HepG2 (cell line): ENCODE data around the gene SMARCD1. TPM values are rescaled to one million over a fixed set of nuclear protein-coding genes. Genes with fewer than 3 reads are reported as not detected.

Source experiments
- ATAC-seq: fragments of 200-7000 bp; cut with Tn5 transposase; 3 replicates; pipeline ENCODE4 v1.9.1; 2020; ENCODE audit warnings: mild to moderate bottlenecking, moderate library complexity
- BruUV-seq: library from RNA; stranded (reverse); fragments of 400-500 nt; replicated peaks from 2 replicates; lab custom pipeline; 2021; lab: Mats Ljungman, UMichigan
- CTCF ChIA-PET: fragments of 300-600 bp; formaldehyde crosslinking; extraction: SDS; loops from one replicate; lab custom pipeline; 2021; ENCODE audit warnings: low total read pairs, inconsistent platforms, low intra/inter-chr PET ratio; lab: Yijun Ruan, JAX
- POLR2A ChIA-PET: fragments of 350-600 bp; sonication (Branson Sonifier 250); formaldehyde crosslinking; loops from one replicate; lab custom pipeline; 2020; ENCODE audit warnings: antibody characterized with exemption, inconsistent platforms; lab: Yijun Ruan, JAX
- DNase-seq: peaks from one replicate; pipeline ENCODE4 v3.0.0-alpha.2; 2015; ENCODE audit warnings: low spot score
- FAIRE-seq: peaks from 3 replicates; lab custom pipeline; 2011; peaks lifted over from hg19 to GRCh38; lab: Jason Lieb, UNC
- H2AFZ ChIP-seq: one replicate; pipeline ENCODE4 v1.6.1; 2011; ENCODE audit warnings: low read length, inconsistent platforms
- H3K27ac ChIP-seq: fragments of 300-600 bp; 3 replicates; pipeline ENCODE4 v1.8.0; 2011; ENCODE audit warnings: mixed run types, mild to moderate bottlenecking, mixed read lengths, low read length, inconsistent platforms; ENCODE audit not compliant: insufficient read depth; ENCODE audit errors: extremely low read length
- H3K27me3 ChIP-seq, 2 experiments: fragments of 200-600 bp in 1 of 2; 2 replicates in 1 of 2; 3 replicates in 1 of 2; pipeline versions ENCODE4 v1.6.0 to v1.8.0; 2011; ENCODE audit warnings: low read length in 2 of 2, mild to moderate bottlenecking in 2 of 2, moderate library complexity in 2 of 2, inconsistent platforms in 1 of 2; ENCODE audit not compliant: insufficient read depth in 2 of 2, control insufficient read depth in 1 of 2
- H3K36me3 ChIP-seq, 2 experiments: fragments of 200-600 bp in 1 of 2; replicated peaks in 1 of 2; 2 replicates in 1 of 2; 3 replicates in 1 of 2; pipeline versions ENCODE4 v1.5.1 to v1.8.0; 2011; ENCODE audit warnings: low read length in 2 of 2, inconsistent platforms in 1 of 2; ENCODE audit not compliant: insufficient read depth in 2 of 2, control insufficient read depth in 1 of 2
- H3K4me1 ChIP-seq: 2 replicates; pipeline ENCODE4 v1.5.1; 2012; ENCODE audit warnings: low read length, inconsistent platforms; ENCODE audit not compliant: insufficient read depth
- H3K4me2 ChIP-seq: 2 replicates; pipeline ENCODE4 v1.6.0; 2011; ENCODE audit warnings: low read depth, low read length, inconsistent platforms
- H3K4me3 ChIP-seq, 3 experiments: fragments of 200-600 bp in 1 of 3; sonication (generic), shearing (Covaris generic) in 1 of 3; replicated peaks in 1 of 3; 2 replicates each; pipeline ENCODE4 v1.5.1; 2011 to 2016; ENCODE audit warnings: low read length in 3 of 3, inconsistent platforms in 2 of 3, low read depth in 2 of 3, mild to moderate bottlenecking in 2 of 3, control low read depth in 1 of 3, mixed read lengths in 1 of 3; ENCODE audit not compliant: insufficient read depth in 1 of 3
- H3K79me2 ChIP-seq: one replicate; pipeline ENCODE4 v1.6.1; 2011; ENCODE audit warnings: low read length, inconsistent platforms; ENCODE audit not compliant: insufficient read depth
- H3K9ac ChIP-seq: 2 replicates; pipeline ENCODE4 v1.6.0; 2011; ENCODE audit warnings: mild to moderate bottlenecking, low read depth, low read length, inconsistent platforms; ENCODE audit not compliant: insufficient read depth
- H3K9me3 ChIP-seq: 2 replicates; pipeline ENCODE4 v1.5.1; 2012; ENCODE audit warnings: mild to moderate bottlenecking, low read length
- H4K20me1 ChIP-seq: 2 replicates; pipeline ENCODE4 v1.6.0; 2011; ENCODE audit warnings: inconsistent platforms, mild to moderate bottlenecking, low read length, moderate library complexity; ENCODE audit not compliant: insufficient read depth
- FOXO1 ChIP-seq: sonication (generic); formaldehyde crosslinking; IDR thresholded peaks from 2 replicates; pipeline ENCODE4 v1.4.0; 2020; ENCODE audit warnings: missing genetic modification reagents
- MBNL3 ChIP-seq: fragments of 250-450 bp; sonication (Bioruptor Pico); conservative IDR thresholded peaks from 2 replicates; pipeline ENCODE4 v1.8.0; 2022; ENCODE audit warnings: mild to moderate bottlenecking, inconsistent platforms
- NR2F1 ChIP-seq, 2 experiments: fragments of 450-650 bp in 1 of 2; formaldehyde crosslinking in 1 of 2; IDR thresholded peaks; 2 replicates each; pipeline versions ENCODE4 v1.5.0 to v1.6.1; 2016 to 2020; ENCODE audit warnings: mild to moderate bottlenecking in 1 of 2, missing compliant biosample characterization in 1 of 2, missing genetic modification reagents in 1 of 2, moderate library complexity in 1 of 2
- ZFP36 ChIP-seq: fragments of 150-350 bp; IDR thresholded peaks from 2 replicates; pipeline ENCODE4 v1.6.1; 2018; ENCODE audit warnings: borderline replicate concordance, low read length, low read depth; ENCODE audit not compliant: partially characterized antibody
- ZMYM3 ChIP-seq: sonication (generic); formaldehyde crosslinking; IDR thresholded peaks from 2 replicates; pipeline ENCODE4 v1.5.1; 2020; ENCODE audit warnings: mild to moderate bottlenecking, missing genetic modification reagents
- ZNF7 ChIP-seq: IDR thresholded peaks from 2 replicates; pipeline ENCODE4 v1.6.1; 2016; ENCODE audit warnings: missing biosample characterization, missing genetic modification reagents
- ZNF780A ChIP-seq: sonication (generic); formaldehyde crosslinking; IDR thresholded peaks from 2 replicates; pipeline ENCODE4 v1.8.0; 2022; ENCODE audit warnings: mild to moderate bottlenecking, missing genetic modification reagents, moderate library complexity
- WGBS: methylation state at CpG from one replicate; pipeline ENCODE4 v1.1.6; 2017; ENCODE audit warnings: low lambda C conversion rate; 5-methylcytosine and 5-hydroxymethylcytosine counted together
- in situ Hi-C: cut with HindIII; loops from 2 replicates; pipeline ENCODE4 v1.10.0; 2017; ENCODE audit warnings: low pct_unique_long_range_greater_than_20kb; ENCODE audit not compliant: extremely low pct_ligation_motif_present
- intact Hi-C: fragments of 100-400 bp; cut with micrococcal nuclease; formaldehyde crosslinking; loops from one replicate; pipeline ENCODE4 v1.10.0; 2022; ENCODE audit not compliant: unreplicated experiment
- polyA plus RNA-seq, 8 experiments: library from polyadenylated mRNA; depleted of rRNA in 3 of 8; stranded (reverse) in 7 of 8; unstranded in 1 of 8; fragments of >200 nt; fragmentation: Illumina TruSeq in 4 of 8; extraction: Trizol in 4 of 8; gene quantifications; 2 replicates each; pipeline versions ENCODE4 v1.2.1 to v1.2.3, GENCODE V29; 2011 to 2016; ENCODE audit warnings: low read depth in 4 of 8, missing spikeins in 1 of 8, mixed read lengths in 1 of 8; ENCODE audit not compliant: insufficient read depth in 1 of 8
- total RNA-seq, 5 experiments: library from RNA; depleted of rRNA; stranded (reverse); fragments of >200 nt; fragmentation: Illumina TruSeq; extraction: Trizol; gene quantifications; 2 replicates each; pipeline ENCODE4 v1.2.3, GENCODE V29; 2016; ENCODE audit warnings: low read depth in 1 of 5
- TF ChIP-seq, protein P1 (sequence below): sonication (generic); formaldehyde crosslinking; IDR thresholded peaks from 2 replicates; pipeline ENCODE4 v1.8.1; 2022; ENCODE audit warnings: low read depth, mild to moderate bottlenecking, missing genetic modification reagents

The SMARCD1 gene
- total and polyA plus RNA-seq, 2 of the 13 experiments (the other 11 are each of a cell fraction or from before 2014, with no cell fraction given): 51.7 to 54.6 TPM

DNA sequence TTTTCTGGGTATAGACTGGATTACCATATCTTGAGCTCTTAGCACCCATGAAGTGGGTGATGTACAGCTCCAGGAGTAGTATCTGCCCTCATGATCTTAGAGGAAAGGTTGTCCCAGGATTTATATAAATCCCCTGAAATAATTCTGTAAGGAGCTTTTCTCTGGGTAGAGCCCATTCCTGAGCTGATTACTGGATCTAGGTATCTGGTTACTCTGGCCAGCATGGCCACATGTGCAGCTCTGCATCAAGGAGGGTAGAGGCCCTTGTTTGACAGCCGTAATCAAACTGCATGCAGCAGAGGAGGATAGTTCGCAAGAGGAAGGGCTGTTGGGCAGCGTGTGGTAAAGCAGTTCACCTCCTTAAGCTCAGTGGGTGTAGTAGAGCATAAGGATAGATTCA is 35.4 kb downstream of the SMARCD1 start:
- TF ChIP-seq MBNL3 (CRISPR knock-in tag) (no peak), ZNF7 (CRISPR knock-in tag) (no peak), NR2F1 (CRISPR knock-in tag; IDR thresholded peaks at IDR 0.05) (no peak), FOXO1 (CRISPR knock-in tag) (no peak), ZFP36 (no peak), ZNF780A (CRISPR knock-in tag) (no peak), ZMYM3 (CRISPR knock-in tag) (no peak)
- TF ChIP-seq, protein P1, sequence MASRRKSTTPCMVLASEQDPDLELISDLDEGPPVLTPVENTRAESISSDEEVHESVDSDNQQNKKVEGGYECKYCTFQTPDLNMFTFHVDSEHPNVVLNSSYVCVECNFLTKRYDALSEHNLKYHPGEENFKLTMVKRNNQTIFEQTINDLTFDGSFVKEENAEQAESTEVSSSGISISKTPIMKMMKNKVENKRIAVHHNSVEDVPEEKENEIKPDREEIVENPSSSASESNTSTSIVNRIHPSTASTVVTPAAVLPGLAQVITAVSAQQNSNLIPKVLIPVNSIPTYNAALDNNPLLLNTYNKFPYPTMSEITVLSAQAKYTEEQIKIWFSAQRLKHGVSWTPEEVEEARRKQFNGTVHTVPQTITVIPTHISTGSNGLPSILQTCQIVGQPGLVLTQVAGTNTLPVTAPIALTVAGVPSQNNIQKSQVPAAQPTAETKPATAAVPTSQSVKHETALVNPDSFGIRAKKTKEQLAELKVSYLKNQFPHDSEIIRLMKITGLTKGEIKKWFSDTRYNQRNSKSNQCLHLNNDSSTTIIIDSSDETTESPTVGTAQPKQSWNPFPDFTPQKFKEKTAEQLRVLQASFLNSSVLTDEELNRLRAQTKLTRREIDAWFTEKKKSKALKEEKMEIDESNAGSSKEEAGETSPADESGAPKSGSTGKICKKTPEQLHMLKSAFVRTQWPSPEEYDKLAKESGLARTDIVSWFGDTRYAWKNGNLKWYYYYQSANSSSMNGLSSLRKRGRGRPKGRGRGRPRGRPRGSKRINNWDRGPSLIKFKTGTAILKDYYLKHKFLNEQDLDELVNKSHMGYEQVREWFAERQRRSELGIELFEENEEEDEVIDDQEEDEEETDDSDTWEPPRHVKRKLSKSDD (CRISPR knock-in tag): no peak
- FAIRE-seq: no peak
- WGBS: 100% methylated on average over 3 of the region's 3 CpGs
- no peak for DNase-seq
- no TSS peak for BruUV-seq
- H3K4me3 ChIP-seq: no peak overlapping the region
- no peaks in the 10 kb centered on the region for H3K9me3 ChIP-seq
- ChIA-PET CTCF (no interaction called here), POLR2A (interaction anchor here (0.9 to 1.6 kb wide), 3 partner anchors 9 to 36 kb away, joined by 4 to 6 read pairs (median 4); partner anchors contain the start of gene COX14)
- H4K20me1 ChIP-seq: no peaks in the 10 kb centered on the region
- H3K4me1 ChIP-seq: no peaks in the 10 kb centered on the region
- H3K9ac ChIP-seq: no peak overlapping the region
- peaks cover 3 to 28% of the 10 kb centered on the region in 2 experiments; a peak in 4 of 5 replicates for H3K36me3 ChIP-seq
- H3K4me2 ChIP-seq: no peak overlapping the region
- ATAC-seq: no peak
- H3K27ac ChIP-seq: no peak overlapping the region
- intact Hi-C loops (no loop called here), in situ Hi-C loops (no loop called here)
- peaks cover 4% of the 10 kb centered on the region for H3K79me2 ChIP-seq
- H3K27me3 ChIP-seq: no peaks in the 10 kb centered on the region
- H2AFZ ChIP-seq: no peak overlapping the region
